Spleen (tissue), 11 donors: ENCODE data around the gene CBL. TPM values are rescaled to one million over a fixed set of nuclear protein-coding genes. Genes with fewer than 3 reads are reported as not detected.

Experiments used
- DNase-seq: peaks from one replicate; pipeline ENCODE4 v3.0.0-alpha.2; 2020
- H3K27ac ChIP-seq, 8 donors: fragments of 200-600 bp; sonication (generic) in 7 of 8; 1 replicate in 4 of 8; 2 replicates in 4 of 8; pipeline versions ENCODE4 v1.5.0 to v1.8.0; 2016 to 2021; ENCODE audit warnings: inconsistent platforms in 4 of 8, mild to moderate bottlenecking in 4 of 8, moderate library complexity in 1 of 8
- H3K27me3 ChIP-seq, 7 donors: fragments of 200-600 bp; sonication (generic) in 6 of 7; replicated peaks in 1 of 7; 1 replicate in 4 of 7; 2 replicates in 3 of 7; pipeline versions ENCODE4 v1.5.0 to v1.8.0; 2016 to 2021; ENCODE audit warnings: inconsistent platforms in 3 of 7, mild to moderate bottlenecking in 1 of 7
- H3K36me3 ChIP-seq, 6 donors: fragments of 200-600 bp; sonication (generic) in 5 of 6; 1 replicate in 4 of 6; 2 replicates in 2 of 6; pipeline versions ENCODE4 v1.5.0 to v1.8.0; 2016 to 2021; ENCODE audit warnings: inconsistent platforms in 2 of 6
- H3K4me1 ChIP-seq, 6 donors: fragments of 200-600 bp; sonication (generic) in 5 of 6; 1 replicate in 3 of 6; 2 replicates in 3 of 6; pipeline versions ENCODE4 v1.5.0 to v1.8.0; 2016 to 2021; ENCODE audit warnings: inconsistent platforms in 3 of 6
- H3K4me3 ChIP-seq, 8 donors: fragments of 200-600 bp; sonication (generic) in 7 of 8; 1 replicate in 4 of 8; 2 replicates in 4 of 8; pipeline versions ENCODE4 v1.5.0 to v1.8.0; 2016 to 2021; ENCODE audit warnings: inconsistent platforms in 4 of 8, mild to moderate bottlenecking in 4 of 8, moderate library complexity in 2 of 8
- H3K9me3 ChIP-seq, 8 donors: fragments of 200-600 bp; sonication (generic) in 7 of 8; 1 replicate in 4 of 8; 2 replicates in 4 of 8; pipeline versions ENCODE4 v1.5.0 to v1.8.0; 2016 to 2021; ENCODE audit warnings: inconsistent platforms in 4 of 8
- POLR2A ChIP-seq, 3 donors: fragments of 450-650 bp; IDR thresholded peaks; one replicate each; pipeline ENCODE4 v1.5.1; 2017; ENCODE audit warnings: antibody characterized with exemption in 3 of 3, mild to moderate bottlenecking in 1 of 3
- POLR2AphosphoS5 ChIP-seq, 3 donors: sonication (generic); formaldehyde crosslinking; IDR thresholded peaks; one replicate each; pipeline ENCODE4 v1.5.1; 2017; ENCODE audit warnings: antibody characterized with exemption in 3 of 3
- WGBS, 5 donors: extraction: QIAGEN DNeasy Blood & Tissue Kit in 3 of 5; methylation state at CpG; one replicate each; pipeline versions ENCODE4 v1.1.5 to v1.1.7; 2013 to 2018; 5-methylcytosine and 5-hydroxymethylcytosine counted together
- intact Hi-C: fragments of 100-400 bp; cut with DNase I; formaldehyde crosslinking; loops from one replicate; pipeline ENCODE4 v1.15.0; 2023; ENCODE audit warnings: low total_unique reads
- polyA plus RNA-seq, 3 donors: library from polyadenylated mRNA; stranded (reverse); fragments of 200-250 nt; gene quantifications; one replicate each; pipeline ENCODE4 v1.2.1, GENCODE V29; 2013
- total RNA-seq, 7 donors: library from RNA; depleted of rRNA in 3 of 7; stranded (reverse); fragments of >200 nt in 3 of 7; fragmentation: NEBNext Ultra II Directional in 4 of 7; extraction: Animal tissue kit (Norgen Biotek cat#: 25700) in 4 of 7; gene quantifications; one replicate each; pipeline versions ENCODE4 v1.1.0 to v1.2.1, GENCODE V29; 2016 to 2021
- TF ChIP-seq, protein P1 (sequence below), 11 experiments: fragments of 200-600 bp in 7 of 11; fragments of 450-650 bp in 4 of 11; sonication (generic) in 4 of 11; IDR thresholded peaks in 8 of 11; conservative IDR thresholded peaks in 3 of 11; 1 replicate in 7 of 11; 2 replicates in 4 of 11; pipeline versions ENCODE4 v1.4.0 to v1.8.0; 2016 to 2021; ENCODE audit warnings: antibody characterized with exemption in 11 of 11, inconsistent platforms in 4 of 11, mild to moderate bottlenecking in 1 of 11
- donor health status: healthy with polysubstance abuse.
- donor health status: DM: no; HTN: no; CAD: no; lungs with moderate emphysema.
- donor health status: DM: no; HTN: no; CAD: no.
- donor health status: Bipolar disorder and iron deficiency.
- donor health status: healthy.
- donor health status: DM: no; HTN: no; CAD: no.
- donor health status: DM: yes; HTN: yes; CAD: no.

CBL gene
- total and polyA plus RNA-seq, 10 donors: 9.4 to 56.3 (median 45.8) TPM

GRCh38 chr11:119167933-119168332, 38.2 kb upstream of the CBL start:
- WGBS, 5 donors: 68 to 81% (median 73%) methylated on average over 6 of the region's 6 CpGs
- Histone ChIP-seq H3K9me3 (no peaks in the 10 kb centered on the region), H3K27me3 (no peaks in the 10 kb centered on the region), H3K36me3 (peaks cover 0 to 10% (median 0%) of the 10 kb centered on the region in 6 donors), H3K4me3 (peak overlapping the region in 1 of 8 donors; percentile 94), H3K27ac (peak overlapping the region in 7 of 8 donors; percentile 91 to 99 (median 95)), H3K4me1 (peaks cover 3 to 31% (median 17%) of the 10 kb centered on the region in 6 donors)
- intact Hi-C loops: no loop called here
- no peak for DNase-seq
- TF ChIP-seq POLR2AphosphoS5 (IDR thresholded peaks at IDR 0.05): no peak
- no peak for TF ChIP-seq POLR2A (IDR thresholded peaks at IDR 0.05)
- TF ChIP-seq, protein P1, sequence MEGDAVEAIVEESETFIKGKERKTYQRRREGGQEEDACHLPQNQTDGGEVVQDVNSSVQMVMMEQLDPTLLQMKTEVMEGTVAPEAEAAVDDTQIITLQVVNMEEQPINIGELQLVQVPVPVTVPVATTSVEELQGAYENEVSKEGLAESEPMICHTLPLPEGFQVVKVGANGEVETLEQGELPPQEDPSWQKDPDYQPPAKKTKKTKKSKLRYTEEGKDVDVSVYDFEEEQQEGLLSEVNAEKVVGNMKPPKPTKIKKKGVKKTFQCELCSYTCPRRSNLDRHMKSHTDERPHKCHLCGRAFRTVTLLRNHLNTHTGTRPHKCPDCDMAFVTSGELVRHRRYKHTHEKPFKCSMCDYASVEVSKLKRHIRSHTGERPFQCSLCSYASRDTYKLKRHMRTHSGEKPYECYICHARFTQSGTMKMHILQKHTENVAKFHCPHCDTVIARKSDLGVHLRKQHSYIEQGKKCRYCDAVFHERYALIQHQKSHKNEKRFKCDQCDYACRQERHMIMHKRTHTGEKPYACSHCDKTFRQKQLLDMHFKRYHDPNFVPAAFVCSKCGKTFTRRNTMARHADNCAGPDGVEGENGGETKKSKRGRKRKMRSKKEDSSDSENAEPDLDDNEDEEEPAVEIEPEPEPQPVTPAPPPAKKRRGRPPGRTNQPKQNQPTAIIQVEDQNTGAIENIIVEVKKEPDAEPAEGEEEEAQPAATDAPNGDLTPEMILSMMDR (IDR thresholded peaks at IDR 0.05 in 8 of 11, conservative IDR thresholded peaks at IDR 0.05 in 3 of 11): no peak

DNA sequence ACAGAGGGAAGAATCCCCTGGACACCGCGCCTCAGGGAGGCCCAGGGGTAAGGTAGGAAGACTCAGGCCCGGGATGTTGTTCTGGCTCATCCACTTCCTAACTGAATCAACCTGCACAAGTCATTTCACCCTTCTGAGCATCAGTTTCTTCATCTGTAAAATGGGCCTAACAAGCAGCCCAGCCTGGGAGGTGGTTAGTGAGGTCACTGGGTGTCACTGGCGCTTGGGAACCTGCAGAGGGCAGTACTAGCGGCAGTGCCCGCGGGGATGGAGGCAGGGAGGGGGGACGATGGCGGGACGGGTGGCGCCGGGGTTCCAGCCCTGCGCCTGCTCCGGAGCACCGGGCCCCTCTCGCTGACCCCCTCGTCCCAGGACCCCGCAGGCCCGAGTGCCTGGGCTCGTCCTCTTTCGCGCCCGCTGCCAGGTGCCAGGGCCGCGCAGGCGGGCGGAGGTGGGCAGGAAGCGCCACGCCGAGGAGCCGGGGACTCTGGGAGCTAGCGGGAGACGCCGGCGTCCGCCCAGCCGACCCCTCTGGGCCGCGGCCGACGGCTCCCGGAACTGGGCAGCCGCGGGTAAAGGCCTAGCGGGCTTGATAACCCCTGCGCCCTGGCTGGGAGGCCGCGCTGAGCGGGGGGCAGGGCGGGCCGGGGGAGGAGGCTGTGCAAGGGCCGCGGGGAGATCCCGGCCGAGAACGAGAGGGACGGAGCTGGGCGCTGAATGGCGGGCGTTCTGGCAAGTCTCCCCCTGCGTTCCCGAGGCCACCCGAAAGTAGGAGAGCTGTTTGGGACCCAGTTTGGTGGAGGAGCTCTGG, 37.5 kb upstream of the CBL start, which contains the start of gene NLRX1:
Gene NLRX1 (plus strand): TSS at position 255 of the 811 bp plus-strand sequence. CDS start 2,679 bp downstream, outside the sequence.
- H3K4me1 ChIP-seq: peaks cover 3 to 32% (median 17%) of the 10 kb centered on the region in 6 donors
- TF ChIP-seq POLR2A (IDR thresholded peaks at IDR 0.05) (peak in 1 of 3 donors; percentile 66), POLR2AphosphoS5 (IDR thresholded peaks at IDR 0.05) (peak; percentile 88 to 90 (median 89))
- TF ChIP-seq, protein P1 (IDR thresholded peaks at IDR 0.05 in 8 of 11, conservative IDR thresholded peaks at IDR 0.05 in 3 of 11): peak; percentile 82 to 98 (median 94)
- H3K4me3 ChIP-seq: peak within 1 kb of the TSS; percentile 62 to 94 (median 76)
- WGBS, 5 donors: 2 to 9% (median 4%) methylated on average over 20 to 63 of the region's 63 CpGs
- no peaks in the 10 kb centered on the region for H3K9me3 ChIP-seq
- peak; percentile 97 for DNase-seq
- peak within 1 kb of the TSS; percentile 87 to 99 (median 94) for H3K27ac ChIP-seq
- no peaks in the 10 kb centered on the region for H3K27me3 ChIP-seq
- H3K36me3 ChIP-seq: peaks cover 0 to 18% (median 4%) of the 10 kb centered on the region in 6 donors
- intact Hi-C loops: no loop called here

DNA sequence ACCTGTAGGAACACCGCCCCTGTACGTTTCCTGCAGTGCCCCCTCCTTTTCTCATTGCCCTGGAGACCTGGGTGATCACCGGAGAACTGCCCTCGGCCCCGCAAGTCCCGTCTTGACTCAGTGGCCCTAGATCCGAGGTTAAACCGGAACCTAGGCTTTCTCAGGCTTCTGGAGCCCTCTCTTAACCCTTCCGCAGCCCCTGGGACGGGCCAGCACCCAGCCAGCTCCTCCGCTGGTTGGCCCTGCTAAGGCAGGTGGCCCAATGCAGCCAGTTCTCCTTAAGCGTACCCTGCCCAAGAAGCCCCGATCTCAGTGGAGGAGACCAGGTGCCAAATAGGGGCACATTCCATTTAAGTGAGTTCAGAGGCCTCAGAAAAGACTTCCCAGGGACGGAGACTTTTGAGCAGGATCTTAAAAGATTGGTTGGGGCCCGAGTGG, 36.8 kb upstream of the CBL start:
- intact Hi-C loops: no loop called here
- no peak for TF ChIP-seq POLR2AphosphoS5 (IDR thresholded peaks at IDR 0.05)
- TF ChIP-seq POLR2A (IDR thresholded peaks at IDR 0.05): no peak
- TF ChIP-seq, protein P1 (IDR thresholded peaks at IDR 0.05 in 8 of 11, conservative IDR thresholded peaks at IDR 0.05 in 3 of 11): no peak
- WGBS, 5 donors: 13 to 21% (median 15%) methylated on average over 7 to 15 of the region's 15 CpGs
- DNase-seq: peak; percentile 85
- Histone ChIP-seq H3K9me3 (no peaks in the 10 kb centered on the region), H3K36me3 (peaks cover 0 to 24% (median 9%) of the 10 kb centered on the region in 6 donors), H3K27ac (peak overlapping the region; percentile 87 to 99 (median 94)), H3K4me1 (peaks cover 3 to 32% (median 17%) of the 10 kb centered on the region in 6 donors), H3K4me3 (peak overlapping the region; percentile 62 to 94 (median 76)), H3K27me3 (no peaks in the 10 kb centered on the region)

DNA sequence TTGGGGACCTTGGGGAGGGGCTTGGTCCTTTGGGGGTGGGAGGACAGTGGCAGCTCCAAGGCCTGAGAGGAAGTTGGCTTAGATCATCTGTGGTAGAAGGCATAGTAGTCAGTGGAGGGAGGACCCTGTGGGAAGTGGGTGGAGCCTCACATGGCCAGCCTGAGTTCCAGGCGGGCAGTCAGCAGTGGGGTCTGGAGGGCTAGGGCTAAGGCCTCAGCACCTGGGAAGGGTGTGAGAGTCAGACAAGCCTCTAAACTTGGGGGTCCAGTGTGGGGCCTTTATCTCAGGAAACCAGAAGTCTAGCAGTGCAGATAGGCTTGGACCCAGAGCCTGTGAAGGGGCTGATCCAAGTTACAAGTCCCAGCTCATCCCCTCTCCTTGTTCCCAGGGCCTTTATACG, 33.6 kb upstream of the CBL start:
- Histone ChIP-seq H3K9me3 (no peaks in the 10 kb centered on the region), H3K4me3 (no peak overlapping the region), H3K36me3 (peaks cover 0 to 56% (median 22%) of the 10 kb centered on the region in 6 donors), H3K27ac (peak overlapping the region in 2 of 8 donors; percentile 9 to 31), H3K27me3 (no peaks in the 10 kb centered on the region), H3K4me1 (peaks cover 3 to 46% (median 18%) of the 10 kb centered on the region in 6 donors)
- intact Hi-C loops: no loop called here
- TF ChIP-seq POLR2AphosphoS5 (IDR thresholded peaks at IDR 0.05): no peak
- 62 to 84% (median 70%) methylated on average over 2 of the region's 2 CpGs for WGBS, 5 donors
- no peak for DNase-seq
